GM19099 (cell line): Measurements from ENCODE around the gene POP4.

ENCODE experiments used
- POLR2A ChIP-seq: IDR thresholded peaks from 3 replicates; pipeline ENCODE4 v1.6.1; 2011; ENCODE audit warnings: low read depth; ENCODE audit not compliant: insufficient read length; ENCODE audit errors: extremely low read depth

The POP4 gene

DNA sequence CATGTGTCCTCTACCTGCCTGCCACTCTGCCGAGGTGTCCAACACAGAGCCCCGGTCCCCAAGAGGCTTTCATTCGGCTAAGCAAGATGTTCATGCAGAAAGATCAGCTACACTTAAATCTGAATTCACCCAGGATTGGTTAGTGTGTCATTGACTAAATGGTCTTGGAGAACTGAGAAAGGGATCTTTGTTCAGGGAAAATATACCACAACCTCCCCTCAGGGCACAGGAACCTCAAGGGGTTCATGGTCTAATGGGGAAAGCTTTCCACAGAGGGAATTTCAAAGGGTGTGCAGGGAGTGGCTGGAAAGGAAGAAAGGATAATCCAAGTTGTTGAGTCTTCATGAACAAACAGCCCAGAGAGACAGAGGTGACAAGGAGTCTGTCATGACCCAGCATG is 14.4 kb upstream of the POP4 start:
- TF ChIP-seq POLR2A = no peak

DNA sequence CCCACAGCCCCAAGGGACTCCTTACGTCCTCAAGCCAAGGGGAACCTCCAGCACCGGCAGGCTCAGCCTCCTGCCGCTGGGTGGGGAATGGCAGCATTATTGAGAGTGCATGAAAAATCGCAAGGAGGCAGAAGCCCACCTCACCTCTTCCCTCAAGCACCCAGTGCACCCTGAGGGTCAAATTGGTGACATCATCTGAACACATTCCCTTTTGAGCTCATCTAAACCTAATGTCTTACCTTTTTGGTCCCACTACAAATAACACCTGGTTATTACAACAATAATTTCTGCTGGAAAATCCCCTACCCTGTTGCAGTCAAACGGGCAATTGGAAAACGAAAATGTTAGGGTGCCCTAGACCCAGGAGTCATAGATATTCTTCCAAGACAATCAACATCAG is 12.2 kb upstream of the POP4 start:
- no peak for TF ChIP-seq POLR2A

DNA sequence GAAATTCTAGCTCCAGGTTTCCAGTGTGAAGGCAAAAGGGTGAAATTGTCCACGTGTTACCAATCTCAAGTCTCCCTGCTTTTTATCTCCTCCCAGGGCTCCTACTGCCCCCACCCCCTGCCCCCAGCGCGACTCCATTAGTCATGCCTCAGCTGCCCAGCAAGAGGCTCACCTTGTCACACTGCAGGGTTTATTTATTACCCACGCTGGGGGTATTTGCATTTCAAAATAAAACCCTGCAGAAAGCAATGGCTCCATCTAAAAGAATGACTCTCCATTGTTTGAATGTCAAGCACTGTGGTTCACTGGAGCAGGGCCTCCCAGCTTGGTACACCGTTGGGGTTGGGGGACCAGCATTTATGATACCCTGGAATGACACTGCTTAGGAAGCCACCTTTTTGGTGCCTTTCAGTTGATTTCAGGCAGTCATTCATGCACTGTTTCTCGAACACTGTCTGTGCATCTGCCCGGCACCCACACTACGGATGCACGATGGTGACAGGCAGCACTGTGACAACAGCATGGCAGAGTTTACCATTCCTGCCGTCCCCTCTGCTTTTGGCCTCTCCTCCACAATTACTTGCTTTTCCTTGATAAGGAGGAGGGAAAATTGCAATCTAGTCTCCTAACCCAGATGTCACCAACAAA is 9.9 kb upstream of the POP4 start:
- TF ChIP-seq POLR2A = no peak

DNA sequence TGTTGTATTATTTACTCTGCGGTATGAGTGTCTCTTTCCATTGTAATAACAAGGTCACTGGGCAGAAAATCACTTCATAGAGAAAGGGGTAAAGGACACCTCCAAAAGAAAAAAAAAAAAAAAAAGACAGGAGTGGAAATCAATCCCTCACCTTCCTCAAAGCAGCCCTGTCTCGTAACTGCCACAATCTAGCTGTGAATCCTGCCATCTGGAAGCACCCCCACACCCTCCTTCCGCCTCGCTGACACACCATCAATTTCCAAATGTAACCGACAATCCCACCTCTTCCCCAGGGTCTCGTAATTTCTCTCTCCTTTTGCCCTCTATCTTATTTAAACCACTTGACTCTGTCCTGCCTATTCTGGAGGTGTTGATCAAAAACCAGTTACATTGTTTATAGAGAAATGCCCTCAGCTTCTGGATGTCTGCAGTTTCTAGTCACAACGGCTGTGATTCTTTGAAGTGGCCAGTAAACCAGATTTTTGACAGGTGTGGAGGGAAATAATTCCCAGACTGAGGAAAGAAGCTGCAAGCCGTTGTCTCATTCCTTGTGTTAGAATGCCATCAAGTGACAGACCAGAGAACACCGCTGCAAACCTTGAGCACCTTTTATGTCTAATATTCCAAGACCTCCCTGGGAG is 9.1 kb upstream of the POP4 start:
- TF ChIP-seq POLR2A = no peak

DNA sequence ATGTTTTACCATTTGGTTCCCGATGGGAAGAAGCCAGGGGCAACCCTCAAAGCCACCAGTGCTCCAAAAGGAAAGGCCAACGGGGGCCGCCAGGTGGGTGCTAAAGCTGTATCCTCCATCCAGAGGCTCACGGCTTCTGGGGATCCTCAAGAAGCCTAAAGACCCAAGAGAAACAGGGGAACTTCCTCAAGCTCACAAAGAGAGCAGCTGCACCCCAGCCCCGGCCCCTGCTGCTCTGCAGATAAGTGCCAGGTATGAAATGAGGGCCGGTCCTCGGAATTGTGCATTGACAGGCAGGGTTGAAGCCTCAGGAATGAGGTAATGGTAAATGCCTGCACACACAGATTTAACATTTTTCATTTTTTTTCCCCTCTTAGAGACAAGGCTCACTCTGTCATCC is 8.0 kb upstream of the POP4 start:
- no peak for TF ChIP-seq POLR2A

DNA sequence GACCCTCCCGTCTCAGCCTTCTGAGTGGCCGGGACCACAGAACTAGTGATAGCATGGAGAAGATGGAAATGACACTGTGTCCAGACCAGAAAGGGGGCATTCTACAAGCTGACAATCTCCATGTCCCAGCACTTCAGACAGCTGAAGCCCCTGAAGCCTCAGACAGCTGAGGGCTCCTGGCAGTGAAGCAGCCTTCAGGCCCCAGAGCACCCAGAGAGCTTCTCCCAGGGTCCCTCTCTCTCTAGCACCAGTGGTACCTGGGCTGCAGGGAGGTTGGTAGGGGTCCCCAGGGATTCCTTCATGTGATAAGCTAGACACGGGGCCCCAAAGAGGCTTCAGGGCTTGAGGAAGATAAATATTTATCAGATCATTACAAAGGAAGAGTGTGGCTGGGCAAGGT is 7.6 kb upstream of the POP4 start:
- TF ChIP-seq POLR2A = no peak

DNA sequence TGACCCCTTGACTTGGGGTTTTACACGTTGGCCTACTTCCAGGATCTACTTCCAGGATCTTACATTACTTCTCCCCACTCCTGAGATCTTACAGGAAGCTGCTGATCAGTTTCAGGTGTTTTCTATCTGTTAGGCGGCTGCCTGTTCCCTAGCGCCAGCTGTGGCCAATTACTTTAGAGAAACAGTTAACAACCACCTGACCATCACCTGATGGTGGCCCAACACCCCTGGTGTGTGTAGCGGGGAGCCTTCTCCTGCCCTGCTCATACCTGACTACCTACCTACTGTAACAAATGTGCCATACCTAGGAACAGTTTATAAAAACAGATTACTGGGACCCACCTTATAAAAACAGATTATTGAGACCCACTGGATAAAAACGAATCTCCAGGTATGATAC is 2.8 kb upstream of the POP4 start:
- TF ChIP-seq POLR2A = no peak

DNA sequence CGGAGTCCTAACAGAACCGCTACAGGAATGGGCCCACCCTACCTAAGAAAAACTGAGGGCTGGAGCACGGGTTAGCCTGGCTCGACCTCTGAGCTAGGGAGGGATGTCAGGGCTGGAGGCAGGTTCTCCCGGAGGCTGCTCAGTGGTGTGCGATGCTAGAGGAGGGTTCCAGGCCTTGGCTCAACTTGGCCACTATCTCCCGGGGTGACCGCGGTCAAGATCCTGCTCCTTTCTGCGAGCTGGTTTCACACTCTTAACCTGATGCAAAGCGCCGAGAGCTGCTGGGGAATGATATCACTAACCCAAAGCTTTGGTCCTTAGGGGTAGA is 301 bp downstream of the POP4 start:
- no peak for TF ChIP-seq POLR2A

DNA sequence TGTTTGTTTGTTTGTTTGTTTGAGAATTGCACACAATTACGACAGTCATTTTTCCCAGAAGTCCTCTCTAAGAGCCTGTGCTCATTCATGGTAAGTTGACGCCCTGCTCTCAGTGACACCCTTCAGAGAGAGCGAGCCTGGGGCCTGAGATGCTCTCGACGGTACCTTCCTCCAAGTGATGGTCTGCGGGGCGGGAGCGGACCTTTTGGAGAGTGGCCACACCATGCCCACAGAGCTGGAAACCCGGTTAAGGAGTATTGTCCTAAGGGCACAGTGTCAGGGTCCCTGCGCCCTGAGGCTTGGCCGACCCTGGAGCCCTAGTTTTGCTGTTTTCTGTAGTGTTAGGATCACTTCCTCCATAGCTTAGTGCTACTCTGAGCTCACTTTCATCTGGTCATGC is 3.6 kb downstream of the POP4 start:
- no peak for TF ChIP-seq POLR2A

DNA sequence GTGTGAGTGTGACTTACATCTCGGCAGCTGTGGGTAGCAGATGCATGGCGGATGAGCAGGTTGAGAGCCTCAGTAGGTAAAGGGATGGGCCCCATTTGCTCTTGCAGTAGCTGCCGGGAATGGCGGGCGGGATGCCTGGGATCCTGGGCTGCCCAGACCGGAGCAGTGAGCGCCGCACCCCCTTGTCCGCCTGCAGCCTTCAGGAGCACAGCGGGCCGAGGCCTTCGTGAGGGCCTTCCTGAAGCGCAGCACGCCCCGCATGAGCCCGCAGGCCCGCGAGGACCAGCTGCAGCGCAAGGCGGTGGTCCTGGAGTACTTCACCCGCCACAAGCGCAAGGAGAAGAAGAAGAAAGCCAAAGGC is 4.1 kb downstream of the POP4 start:
- TF ChIP-seq POLR2A = no peak

DNA sequence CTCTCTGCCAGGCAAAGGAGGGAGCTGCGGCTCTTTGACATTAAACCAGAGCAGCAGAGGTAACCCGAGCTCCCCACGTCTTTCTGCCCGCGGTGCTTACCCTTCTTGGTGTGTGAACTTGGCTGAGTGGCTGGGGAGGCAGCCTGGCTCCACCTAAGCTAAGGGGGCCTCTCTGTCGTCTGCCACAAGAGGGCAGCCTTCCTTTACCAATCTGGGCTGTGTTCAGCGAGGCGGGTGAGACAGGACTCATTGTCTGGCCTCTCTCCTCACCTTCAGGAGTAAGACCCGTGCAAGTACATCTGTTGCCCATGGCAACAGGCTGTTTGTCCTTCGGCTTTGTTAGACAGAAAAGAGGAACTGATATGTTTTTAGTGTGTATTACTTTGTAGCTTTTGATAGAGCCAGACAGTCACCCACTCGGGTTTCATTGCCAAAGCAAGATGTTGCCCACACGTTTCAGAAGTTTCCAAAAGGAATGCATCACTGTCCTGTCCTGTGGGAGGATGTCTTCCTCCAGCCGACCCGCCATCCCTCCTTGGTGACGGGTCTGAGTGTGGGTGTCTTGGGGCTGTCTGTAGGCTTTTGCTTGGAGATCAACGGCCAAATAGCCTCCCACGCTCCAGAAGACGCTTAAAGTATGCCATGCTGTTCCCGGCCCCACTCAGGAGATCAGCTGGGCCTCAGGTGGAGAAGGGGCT is 4.6 kb downstream of the POP4 start:
- no peak for TF ChIP-seq POLR2A

DNA sequence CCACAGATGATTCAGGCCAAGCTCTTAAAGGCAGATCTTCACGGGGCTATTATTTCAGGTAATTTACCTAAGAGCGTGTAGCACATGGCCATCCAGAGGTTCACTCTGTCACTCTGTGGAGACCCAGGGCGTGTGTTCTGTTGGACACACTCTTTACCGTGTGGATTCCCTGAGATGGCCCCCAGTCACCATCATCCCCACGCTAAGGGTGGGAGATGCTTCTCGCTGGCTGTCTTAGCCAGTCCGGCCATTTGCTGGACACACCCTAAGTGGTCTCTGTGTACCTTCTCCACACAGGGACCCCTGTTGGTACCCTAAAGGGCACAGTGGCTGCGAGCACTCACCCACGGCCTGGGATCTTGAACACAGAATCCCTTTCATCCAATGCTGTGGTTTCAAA is 6.0 kb downstream of the POP4 start:
- no peak for TF ChIP-seq POLR2A

DNA sequence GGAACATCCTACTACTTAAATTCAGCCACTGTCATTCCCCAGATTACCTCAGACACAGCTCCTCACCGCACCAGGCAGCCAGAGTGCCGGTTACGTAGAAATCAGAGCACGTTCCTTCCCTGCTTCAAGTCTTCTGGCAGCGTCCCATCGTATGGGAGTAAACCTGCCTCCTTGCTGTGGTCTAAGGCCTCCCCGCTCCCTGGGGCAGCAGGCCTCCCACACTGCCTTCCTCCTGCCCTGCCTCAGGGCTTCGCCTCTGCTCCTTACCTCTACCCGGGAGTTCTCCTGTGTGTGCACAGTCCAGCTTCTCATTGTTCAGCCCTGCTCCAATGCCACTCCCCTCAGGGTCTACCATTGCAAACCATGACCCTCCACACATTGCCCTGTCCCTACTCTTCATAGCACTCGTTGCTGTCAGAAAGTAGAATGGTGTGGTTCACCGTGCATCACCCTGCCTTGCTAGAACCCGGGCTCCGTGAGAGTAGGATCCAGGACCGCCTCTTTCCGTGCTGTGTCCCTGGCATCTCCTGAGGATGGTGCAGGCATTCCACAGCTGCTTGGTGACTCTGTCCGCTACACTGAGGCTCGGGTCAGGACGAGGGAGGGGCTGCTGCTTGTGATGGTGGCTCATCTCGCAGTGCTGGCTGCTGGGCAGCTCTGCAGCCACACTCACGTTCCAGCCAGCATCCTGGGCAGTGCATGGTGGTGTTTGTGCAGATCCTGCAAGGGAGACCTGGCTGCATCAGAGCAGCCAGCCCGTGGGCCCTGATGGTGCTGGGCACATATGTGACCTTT is 6.9 kb downstream of the POP4 start:
- TF ChIP-seq POLR2A = no peak

DNA sequence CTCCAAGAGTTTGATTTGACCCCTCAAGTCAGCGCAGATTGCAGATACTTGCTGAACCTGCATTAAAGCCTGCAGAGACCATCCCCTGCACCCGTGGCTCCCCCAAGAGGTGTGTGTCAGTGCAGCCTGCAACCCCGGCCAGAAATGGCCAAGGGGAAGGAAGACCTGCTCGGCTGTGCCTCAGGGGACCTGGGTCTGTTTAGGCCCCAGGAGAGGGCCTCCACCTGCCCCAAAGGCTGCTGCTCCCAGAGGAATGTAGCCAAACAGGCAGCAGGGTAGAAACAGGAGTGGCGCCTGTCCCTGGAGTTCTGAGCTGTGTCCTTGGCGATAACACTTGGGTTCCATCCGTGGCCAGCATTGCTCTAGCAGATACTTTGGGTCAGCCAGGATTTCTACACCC is 8.0 kb downstream of the POP4 start:
- TF ChIP-seq POLR2A = no peak

DNA sequence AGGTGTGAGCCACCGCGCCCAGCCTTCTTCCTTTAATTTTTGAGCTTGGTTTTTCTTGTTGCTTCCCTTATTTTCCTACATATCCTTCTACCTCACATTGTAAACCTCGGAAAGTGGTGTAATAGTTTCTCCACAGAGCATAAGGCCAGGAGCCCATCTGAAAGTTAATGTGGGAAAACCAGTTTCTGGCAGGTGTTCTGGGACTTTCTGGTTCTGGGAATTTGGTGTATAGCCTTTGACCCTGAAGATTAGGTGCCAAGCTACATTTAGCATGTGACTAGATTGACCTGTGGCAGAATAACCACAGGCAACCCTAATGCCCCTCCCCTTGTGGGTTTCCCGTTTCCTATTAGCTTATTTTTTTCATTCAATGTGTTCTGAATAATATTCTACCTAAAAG is 8.7 kb downstream of the POP4 start:
- no peak for TF ChIP-seq POLR2A
